ENCODE data around the gene GPX3. TPM values are rescaled to one million over a fixed set of nuclear protein-coding genes. Genes with fewer than 3 reads are reported as not detected.
A peak's percentile ranks its signal among the peaks of the same experiment; 100 is the strongest.

Gene GPX3
- total and polyA plus RNA-seq, 2 of the 13 experiments (the other 11 are each of a cell fraction or from before 2014, with no cell fraction given), result 33.8 to 1,892 TPM

DNA sequence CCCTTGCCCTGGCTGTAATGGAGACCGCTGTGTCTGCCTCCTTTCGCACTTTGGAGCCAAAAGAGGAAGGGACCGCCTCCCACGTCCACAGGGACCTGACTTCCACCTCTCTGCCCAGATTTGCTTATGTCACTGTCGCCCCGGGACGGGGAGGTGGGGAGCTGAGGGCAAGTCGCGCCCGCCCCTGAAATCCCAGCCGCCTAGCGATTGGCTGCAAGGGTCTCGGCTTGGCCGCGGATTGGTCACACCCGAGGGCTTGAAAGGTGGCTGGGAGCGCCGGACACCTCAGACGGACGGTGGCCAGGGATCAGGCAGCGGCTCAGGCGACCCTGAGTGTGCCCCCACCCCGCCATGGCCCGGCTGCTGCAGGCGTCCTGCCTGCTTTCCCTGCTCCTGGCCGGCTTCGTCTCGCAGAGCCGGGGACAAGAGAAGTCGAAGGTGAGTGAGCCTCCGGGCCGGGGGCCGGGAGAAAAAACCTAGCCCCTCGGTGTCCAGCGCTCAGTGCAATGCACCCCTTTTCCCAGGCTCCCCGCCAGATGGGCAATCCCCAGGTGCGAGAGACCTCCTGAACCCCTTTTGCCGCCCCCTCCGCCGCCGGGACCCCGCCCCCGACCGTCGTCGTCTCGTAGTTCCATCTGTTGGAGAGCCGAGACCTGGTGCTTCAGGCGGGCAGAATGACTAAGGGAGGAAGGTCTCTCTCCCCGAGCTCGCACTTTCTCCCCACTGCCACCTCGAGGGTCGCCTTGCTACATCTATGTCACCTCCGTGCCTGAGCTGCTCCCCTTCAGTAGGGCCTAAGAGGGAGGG is at the start of gene GPX3 (continued):
- TF ChIP-seq MYNN (CRISPR knock-in tag; IDR thresholded peaks at IDR 0.05; ENCODE audit: low read depth) (no peak), GATA4 (IDR thresholded peaks at IDR 0.05; ENCODE audit: borderline replicate concordance, low read depth) (peak; percentile 73), ZNF775 (CRISPR knock-in tag; IDR thresholded peaks at IDR 0.05; ENCODE audit: borderline replicate concordance) (0 out of 2 replicates have a peak, but pooled peaks have one; percentile 29), ZBTB7B (CRISPR knock-in tag; IDR thresholded peaks at IDR 0.05) (peak; percentile 65), HMG20A (CRISPR knock-in tag; IDR thresholded peaks at IDR 0.05; ENCODE audit: borderline replicate concordance) (no peak), ADNP (CRISPR knock-in tag; IDR thresholded peaks at IDR 0.05) (no peak), ZFP82 (CRISPR knock-in tag; IDR thresholded peaks at IDR 0.05; ENCODE audit: borderline replicate concordance) (no peak), REST (IDR thresholded peaks at IDR 0.05; ENCODE audit: borderline replicate concordance in 1 of 2, low read depth in 1 of 2, low read length in 2 of 2) (no peak), ZFYVE20 (CRISPR knock-in tag; IDR thresholded peaks at IDR 0.05; ENCODE audit: borderline replicate concordance, low read depth) (no peak), ARNT2 (CRISPR knock-in tag; IDR thresholded peaks at IDR 0.05; ENCODE audit: low read depth) (peak; percentile 72; the same call in 1 of the 2 replicates), RFXANK (CRISPR knock-in tag; IDR thresholded peaks at IDR 0.05) (no peak), CBFB (CRISPR knock-in tag; IDR thresholded peaks at IDR 0.05) (peak; percentile 22; the same call in 1 of the 2 replicates), NKX3-1 (CRISPR knock-in tag; IDR thresholded peaks at IDR 0.05) (peak; percentile 80), PLSCR1 (CRISPR knock-in tag; IDR thresholded peaks at IDR 0.05; ENCODE audit: borderline replicate concordance) (no peak), ZNF569 (CRISPR knock-in tag; IDR thresholded peaks at IDR 0.05; ENCODE audit: borderline replicate concordance) (no peak), ZNF124 (CRISPR knock-in tag; IDR thresholded peaks at IDR 0.05) (peak; percentile 74; the same call in 1 of the 2 replicates), TGIF2 (CRISPR knock-in tag; IDR thresholded peaks at IDR 0.05) (peak; percentile 63; the same call in 1 of the 2 replicates), POGZ (CRISPR knock-in tag; IDR thresholded peaks at IDR 0.05) (peak; percentile 21; the same call in 1 of the 2 replicates)
- TF ChIP-seq, protein P1, sequence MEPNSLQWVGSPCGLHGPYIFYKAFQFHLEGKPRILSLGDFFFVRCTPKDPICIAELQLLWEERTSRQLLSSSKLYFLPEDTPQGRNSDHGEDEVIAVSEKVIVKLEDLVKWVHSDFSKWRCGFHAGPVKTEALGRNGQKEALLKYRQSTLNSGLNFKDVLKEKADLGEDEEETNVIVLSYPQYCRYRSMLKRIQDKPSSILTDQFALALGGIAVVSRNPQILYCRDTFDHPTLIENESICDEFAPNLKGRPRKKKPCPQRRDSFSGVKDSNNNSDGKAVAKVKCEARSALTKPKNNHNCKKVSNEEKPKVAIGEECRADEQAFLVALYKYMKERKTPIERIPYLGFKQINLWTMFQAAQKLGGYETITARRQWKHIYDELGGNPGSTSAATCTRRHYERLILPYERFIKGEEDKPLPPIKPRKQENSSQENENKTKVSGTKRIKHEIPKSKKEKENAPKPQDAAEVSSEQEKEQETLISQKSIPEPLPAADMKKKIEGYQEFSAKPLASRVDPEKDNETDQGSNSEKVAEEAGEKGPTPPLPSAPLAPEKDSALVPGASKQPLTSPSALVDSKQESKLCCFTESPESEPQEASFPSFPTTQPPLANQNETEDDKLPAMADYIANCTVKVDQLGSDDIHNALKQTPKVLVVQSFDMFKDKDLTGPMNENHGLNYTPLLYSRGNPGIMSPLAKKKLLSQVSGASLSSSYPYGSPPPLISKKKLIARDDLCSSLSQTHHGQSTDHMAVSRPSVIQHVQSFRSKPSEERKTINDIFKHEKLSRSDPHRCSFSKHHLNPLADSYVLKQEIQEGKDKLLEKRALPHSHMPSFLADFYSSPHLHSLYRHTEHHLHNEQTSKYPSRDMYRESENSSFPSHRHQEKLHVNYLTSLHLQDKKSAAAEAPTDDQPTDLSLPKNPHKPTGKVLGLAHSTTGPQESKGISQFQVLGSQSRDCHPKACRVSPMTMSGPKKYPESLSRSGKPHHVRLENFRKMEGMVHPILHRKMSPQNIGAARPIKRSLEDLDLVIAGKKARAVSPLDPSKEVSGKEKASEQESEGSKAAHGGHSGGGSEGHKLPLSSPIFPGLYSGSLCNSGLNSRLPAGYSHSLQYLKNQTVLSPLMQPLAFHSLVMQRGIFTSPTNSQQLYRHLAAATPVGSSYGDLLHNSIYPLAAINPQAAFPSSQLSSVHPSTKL (CRISPR knock-in tag; IDR thresholded peaks at IDR 0.05), result peak; percentile 56; the same call in 1 of the 2 replicates
- TF ChIP-seq, protein P2, sequence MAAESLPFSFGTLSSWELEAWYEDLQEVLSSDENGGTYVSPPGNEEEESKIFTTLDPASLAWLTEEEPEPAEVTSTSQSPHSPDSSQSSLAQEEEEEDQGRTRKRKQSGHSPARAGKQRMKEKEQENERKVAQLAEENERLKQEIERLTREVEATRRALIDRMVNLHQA (CRISPR knock-in tag; IDR thresholded peaks at IDR 0.05), result no peak
